Neural cell (in vitro differentiated cells): ENCODE data around the gene CCL24.

ENCODE experiments used
- POLR2AphosphoS5 ChIP-seq: IDR thresholded peaks from 2 replicates; pipeline ENCODE4 v1.6.1; 2012
- SMC3 ChIP-seq: fragments of 450-650 bp; conservative IDR thresholded peaks from 2 replicates; pipeline ENCODE4 v1.6.1; 2014; ENCODE audit warnings: antibody characterized with exemption, mild to moderate bottlenecking, moderate library complexity; ENCODE audit not compliant: poor library complexity
- TF ChIP-seq, protein P1 (sequence below): fragments of 450-650 bp; IDR thresholded peaks from 2 replicates; pipeline ENCODE4 v1.5.1; 2014; ENCODE audit warnings: antibody characterized with exemption, mild to moderate bottlenecking, moderate library complexity; ENCODE audit not compliant: poor library complexity, severe bottlenecking

- TF ChIP-seq, protein P1, sequence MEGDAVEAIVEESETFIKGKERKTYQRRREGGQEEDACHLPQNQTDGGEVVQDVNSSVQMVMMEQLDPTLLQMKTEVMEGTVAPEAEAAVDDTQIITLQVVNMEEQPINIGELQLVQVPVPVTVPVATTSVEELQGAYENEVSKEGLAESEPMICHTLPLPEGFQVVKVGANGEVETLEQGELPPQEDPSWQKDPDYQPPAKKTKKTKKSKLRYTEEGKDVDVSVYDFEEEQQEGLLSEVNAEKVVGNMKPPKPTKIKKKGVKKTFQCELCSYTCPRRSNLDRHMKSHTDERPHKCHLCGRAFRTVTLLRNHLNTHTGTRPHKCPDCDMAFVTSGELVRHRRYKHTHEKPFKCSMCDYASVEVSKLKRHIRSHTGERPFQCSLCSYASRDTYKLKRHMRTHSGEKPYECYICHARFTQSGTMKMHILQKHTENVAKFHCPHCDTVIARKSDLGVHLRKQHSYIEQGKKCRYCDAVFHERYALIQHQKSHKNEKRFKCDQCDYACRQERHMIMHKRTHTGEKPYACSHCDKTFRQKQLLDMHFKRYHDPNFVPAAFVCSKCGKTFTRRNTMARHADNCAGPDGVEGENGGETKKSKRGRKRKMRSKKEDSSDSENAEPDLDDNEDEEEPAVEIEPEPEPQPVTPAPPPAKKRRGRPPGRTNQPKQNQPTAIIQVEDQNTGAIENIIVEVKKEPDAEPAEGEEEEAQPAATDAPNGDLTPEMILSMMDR = no peak
- TF ChIP-seq SMC3 = no peak
- TF ChIP-seq POLR2AphosphoS5 = no peak
These were observed 30.1 kb upstream of the CCL24 start for GRCh38 chr7:75843613-75844116.
